ENCODE measurements around the gene ASPDH. TPM values are rescaled to one million over a fixed set of nuclear protein-coding genes. Genes with fewer than 3 reads are reported as not detected.
A peak's percentile ranks its signal among the peaks of the same experiment; 100 is the strongest.

Gene ASPDH
- total RNA-seq, 1 experiment from 2014 or later: not detected

GRCh38 chr19:50496189-50497021, 17.3 kb downstream of the ASPDH start:
- peak; percentile 82 for DNase-seq (ENCODE audit: low spot score)

GRCh38 chr19:50495020-50495531, 18.6 kb downstream of the ASPDH start:
- DNase-seq (ENCODE audit: low spot score): no peak

- no peak for DNase-seq (ENCODE audit: low spot score)
Measured at GRCh38 chr19:50494186-50495019, 19.3 kb downstream of the ASPDH start.

- DNase-seq (ENCODE audit: low spot score): no peak
Measured at GRCh38 chr19:50493171-50493570, 20.5 kb downstream of the ASPDH start.

GRCh38 chr19:50492303-50493052, 21.2 kb downstream of the ASPDH start:
- peak; percentile 78 for DNase-seq (ENCODE audit: low spot score)

GRCh38 chr19:50490991-50491472, 22.7 kb downstream of the ASPDH start:
- DNase-seq (ENCODE audit: low spot score): no peak

GRCh38 chr19:50490411-50490811, 23.3 kb downstream of the ASPDH start:
- DNase-seq (ENCODE audit: low spot score): no peak

- DNase-seq (ENCODE audit: low spot score): no peak
Measured at GRCh38 chr19:50489461-50490011, 24.2 kb downstream of the ASPDH start.

- DNase-seq (ENCODE audit: low spot score): no peak
Measured at GRCh38 chr19:50488389-50489194, 25.1 kb downstream of the ASPDH start.

GRCh38 chr19:50486823-50487515, 26.7 kb downstream of the ASPDH start:
- peak; percentile 83 for DNase-seq (ENCODE audit: low spot score)

GRCh38 chr19:50485284-50485955, 28.3 kb downstream of the ASPDH start:
- DNase-seq (ENCODE audit: low spot score): no peak

GRCh38 chr19:50482916-50483315, 30.8 kb downstream of the ASPDH start:
- DNase-seq (ENCODE audit: low spot score): no peak

- no peak for DNase-seq (ENCODE audit: low spot score)
Measured at GRCh38 chr19:50482271-50482855, 31.4 kb downstream of the ASPDH start.

GRCh38 chr19:50481351-50482149, 32.2 kb downstream of the ASPDH start:
- DNase-seq (ENCODE audit: low spot score): no peak

GRCh38 chr19:50480281-50481111, 33.2 kb downstream of the ASPDH start:
- DNase-seq (ENCODE audit: low spot score): no peak

GRCh38 chr19:50479761-50480251, 33.9 kb downstream of the ASPDH start:
- DNase-seq (ENCODE audit: low spot score): no peak

Measured in HT-29 (cell line).